GM12864 (cell line): ENCODE data around the gene PCDHB11.
"Not testable (repeated sequence)": the region's sequence is repeated elsewhere in the genome, so short reads cannot be mapped to it uniquely, and the experiment has no call there.

Experiments
- DNase-seq: peaks from one replicate; pipeline ENCODE4 v3.0.0-alpha.2; 2011; ENCODE audit warnings: low read depth
- H3K4me3 ChIP-seq: 2 replicates; pipeline ENCODE4 v1.5.1; 2011; ENCODE audit warnings: mild to moderate bottlenecking, low read depth, low read length, control low read depth
- TF ChIP-seq, protein P1 (sequence below): IDR thresholded peaks from 2 replicates; pipeline ENCODE4 v1.5.1; 2011; ENCODE audit warnings: low read depth, mild to moderate bottlenecking, moderate library complexity, low read length, control low read depth, inconsistent platforms; ENCODE audit errors: missing control alignments

The PCDHB11 gene

DNA sequence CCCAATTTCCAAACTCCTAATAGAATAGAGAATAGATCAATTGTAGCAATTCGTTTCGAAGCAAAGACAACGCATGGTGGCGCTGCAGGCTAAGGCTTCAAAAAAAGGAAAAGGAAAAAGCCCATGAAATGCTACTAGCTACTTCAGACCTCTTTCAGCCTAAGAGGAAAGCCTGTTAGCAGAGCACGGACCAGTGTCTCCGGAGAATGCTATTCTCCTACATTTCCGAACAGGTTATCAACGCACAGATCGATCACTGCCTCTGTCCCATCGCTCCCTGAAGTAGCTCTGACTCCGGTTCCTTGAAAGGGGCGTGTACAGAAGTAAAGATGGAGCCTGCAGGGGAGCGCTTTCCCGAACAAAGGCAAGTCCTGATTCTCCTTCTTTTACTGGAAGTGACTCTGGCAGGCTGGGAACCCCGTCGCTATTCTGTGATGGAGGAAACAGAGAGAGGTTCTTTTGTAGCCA is 45.9 kb downstream of the PCDHB11 start, which contains the start of gene PCDHB15:
Gene PCDHB15 (plus strand): TSS at position 146 of the 468 bp plus-strand sequence. CDS start 184 bp downstream, at position 330.
- H3K4me3 ChIP-seq, result no peak within 1 kb of the TSS
- TF ChIP-seq, protein P1, sequence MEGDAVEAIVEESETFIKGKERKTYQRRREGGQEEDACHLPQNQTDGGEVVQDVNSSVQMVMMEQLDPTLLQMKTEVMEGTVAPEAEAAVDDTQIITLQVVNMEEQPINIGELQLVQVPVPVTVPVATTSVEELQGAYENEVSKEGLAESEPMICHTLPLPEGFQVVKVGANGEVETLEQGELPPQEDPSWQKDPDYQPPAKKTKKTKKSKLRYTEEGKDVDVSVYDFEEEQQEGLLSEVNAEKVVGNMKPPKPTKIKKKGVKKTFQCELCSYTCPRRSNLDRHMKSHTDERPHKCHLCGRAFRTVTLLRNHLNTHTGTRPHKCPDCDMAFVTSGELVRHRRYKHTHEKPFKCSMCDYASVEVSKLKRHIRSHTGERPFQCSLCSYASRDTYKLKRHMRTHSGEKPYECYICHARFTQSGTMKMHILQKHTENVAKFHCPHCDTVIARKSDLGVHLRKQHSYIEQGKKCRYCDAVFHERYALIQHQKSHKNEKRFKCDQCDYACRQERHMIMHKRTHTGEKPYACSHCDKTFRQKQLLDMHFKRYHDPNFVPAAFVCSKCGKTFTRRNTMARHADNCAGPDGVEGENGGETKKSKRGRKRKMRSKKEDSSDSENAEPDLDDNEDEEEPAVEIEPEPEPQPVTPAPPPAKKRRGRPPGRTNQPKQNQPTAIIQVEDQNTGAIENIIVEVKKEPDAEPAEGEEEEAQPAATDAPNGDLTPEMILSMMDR, result no peak
- DNase-seq, result no peak

- H3K4me3 ChIP-seq, DNase-seq: not testable (repeated sequence)
These were observed 47.5 kb downstream of the PCDHB11 start for GRCh38 chr5:141246971-141247370.

- not testable (repeated sequence) for H3K4me3 ChIP-seq, DNase-seq
These were observed 48.0 kb downstream of the PCDHB11 start for GRCh38 chr5:141247434-141247833.

DNA sequence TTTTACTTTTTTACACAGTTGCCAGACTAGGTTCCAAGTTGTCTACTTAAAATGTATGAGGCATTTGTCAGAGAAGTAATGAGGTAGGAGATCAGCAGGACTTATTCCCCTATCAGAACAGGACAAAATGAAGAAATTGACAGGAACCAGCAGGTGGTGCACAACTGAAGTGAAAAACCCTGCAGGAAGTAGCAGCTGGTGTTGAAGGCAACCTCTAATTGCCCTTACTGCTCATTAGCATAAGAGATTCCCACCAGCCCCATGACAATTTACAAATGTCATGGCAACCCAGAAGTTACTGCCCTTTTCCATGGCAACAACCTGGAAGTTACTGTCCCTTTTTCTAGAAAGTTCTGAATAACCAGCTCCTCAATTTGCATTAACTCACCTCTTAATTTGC is 51.1 kb downstream of the PCDHB11 start:
- TF ChIP-seq, protein P1, result no peak
- no peak for DNase-seq
- no peak overlapping the region for H3K4me3 ChIP-seq
